ENCODE results near the gene OCEL1. TPM values are rescaled to one million over a fixed set of nuclear protein-coding genes. Genes with fewer than 3 reads are reported as not detected.

OCEL1 gene
- total and polyA plus RNA-seq, 8 donors, result 4.7 to 43.2 (median 10.9) TPM

DNA sequence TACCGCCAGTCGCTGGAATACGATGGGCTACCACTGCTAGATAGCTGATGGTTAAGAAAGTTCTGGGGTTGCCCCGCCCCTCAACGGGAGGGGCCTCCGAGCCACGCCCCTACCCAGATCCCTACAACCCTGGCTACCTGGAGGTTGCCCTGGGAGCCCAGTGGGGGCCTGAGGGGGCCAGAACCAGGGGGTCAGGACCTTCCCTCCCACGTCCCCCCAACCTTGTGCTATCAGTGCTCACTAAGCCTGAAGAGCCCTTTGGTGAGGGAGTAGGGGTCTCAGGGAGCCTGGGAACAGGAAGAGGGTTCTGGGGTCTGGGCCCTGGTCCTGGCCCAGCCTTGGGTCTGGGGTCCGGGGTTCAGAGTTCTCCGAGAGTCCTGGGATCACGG, 8.9 kb downstream of the OCEL1 start:
- Histone ChIP-seq H3K4me3 (peak overlapping the region; percentile 44 to 73 (median 53)), H3K27me3 (no peaks in the 10 kb centered on the region), H3K9me3 (no peaks in the 10 kb centered on the region), H3K4me1 (peaks cover 32 to 60% (median 54%) of the 10 kb centered on the region in 4 donors), H3K36me3 (peaks cover 17 to 56% (median 55%) of the 10 kb centered on the region in 4 donors), H3K27ac (peak overlapping the region; percentile 75 to 86 (median 85))
- DNase-seq, result peak; percentile 68 to 79
- TF ChIP-seq, protein P1, sequence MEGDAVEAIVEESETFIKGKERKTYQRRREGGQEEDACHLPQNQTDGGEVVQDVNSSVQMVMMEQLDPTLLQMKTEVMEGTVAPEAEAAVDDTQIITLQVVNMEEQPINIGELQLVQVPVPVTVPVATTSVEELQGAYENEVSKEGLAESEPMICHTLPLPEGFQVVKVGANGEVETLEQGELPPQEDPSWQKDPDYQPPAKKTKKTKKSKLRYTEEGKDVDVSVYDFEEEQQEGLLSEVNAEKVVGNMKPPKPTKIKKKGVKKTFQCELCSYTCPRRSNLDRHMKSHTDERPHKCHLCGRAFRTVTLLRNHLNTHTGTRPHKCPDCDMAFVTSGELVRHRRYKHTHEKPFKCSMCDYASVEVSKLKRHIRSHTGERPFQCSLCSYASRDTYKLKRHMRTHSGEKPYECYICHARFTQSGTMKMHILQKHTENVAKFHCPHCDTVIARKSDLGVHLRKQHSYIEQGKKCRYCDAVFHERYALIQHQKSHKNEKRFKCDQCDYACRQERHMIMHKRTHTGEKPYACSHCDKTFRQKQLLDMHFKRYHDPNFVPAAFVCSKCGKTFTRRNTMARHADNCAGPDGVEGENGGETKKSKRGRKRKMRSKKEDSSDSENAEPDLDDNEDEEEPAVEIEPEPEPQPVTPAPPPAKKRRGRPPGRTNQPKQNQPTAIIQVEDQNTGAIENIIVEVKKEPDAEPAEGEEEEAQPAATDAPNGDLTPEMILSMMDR (IDR thresholded peaks at IDR 0.05), result no peak
- TF ChIP-seq EP300 (IDR thresholded peaks at IDR 0.05) (no peak), POLR2A (IDR thresholded peaks at IDR 0.05) (no peak), POLR2AphosphoS5 (IDR thresholded peaks at IDR 0.05) (no peak)
- 15 to 30% (median 23%) methylated on average over 11 of the region's 11 CpGs for WGBS, 5 donors
- intact Hi-C loops (cut with DNase I; ENCODE audit: low total_unique reads), result no loop called here

DNA sequence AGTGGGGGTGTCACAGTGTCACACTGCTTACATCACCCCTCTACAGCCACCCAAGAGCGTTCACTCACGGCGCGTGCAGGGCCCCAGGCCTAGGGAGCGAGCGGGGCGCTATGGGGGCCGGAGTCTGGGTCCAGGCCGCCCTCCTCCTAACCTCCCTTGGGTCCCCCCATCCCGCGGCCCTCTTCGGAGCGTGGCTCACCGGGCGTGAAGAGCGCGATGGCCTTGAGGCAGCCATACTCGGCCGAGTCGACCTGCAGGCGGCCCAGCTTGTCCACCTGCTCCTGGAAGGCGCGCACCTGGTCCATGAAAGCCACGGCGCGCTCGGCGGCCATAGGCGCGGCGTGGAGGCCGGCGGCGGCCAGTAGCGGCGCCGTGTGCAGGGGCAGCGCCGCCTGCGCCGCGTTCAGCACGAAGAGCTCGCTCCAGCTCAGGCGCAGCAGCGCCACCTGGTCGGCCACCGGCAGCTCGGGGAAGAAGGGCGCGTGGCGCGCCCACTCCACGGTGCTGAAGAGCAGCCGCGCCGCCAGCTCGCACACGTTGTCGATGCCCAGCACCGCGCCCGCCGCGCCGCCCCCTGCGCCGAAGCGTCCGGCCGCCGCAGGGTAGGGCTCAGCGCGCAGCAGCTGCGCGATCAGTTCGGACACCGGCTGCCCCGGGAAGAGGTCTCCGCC, 9.4 kb downstream of the OCEL1 start:
- intact Hi-C loops (cut with DNase I; ENCODE audit: low total_unique reads), result no loop called here
- Histone ChIP-seq H3K27me3 (no peaks in the 10 kb centered on the region), H3K36me3 (peaks cover 17 to 56% (median 54%) of the 10 kb centered on the region in 4 donors), H3K27ac (peak overlapping the region; percentile 75 to 86 (median 85)), H3K4me3 (peak overlapping the region; percentile 44 to 73 (median 53)), H3K9me3 (no peaks in the 10 kb centered on the region), H3K4me1 (peaks cover 38 to 65% (median 59%) of the 10 kb centered on the region in 4 donors)
- peak; percentile 77 to 92 for DNase-seq
- no peak for TF ChIP-seq POLR2A (IDR thresholded peaks at IDR 0.05)
- TF ChIP-seq EP300 (IDR thresholded peaks at IDR 0.05), result no peak
- peak in 2 of 3 donors; percentile 8 to 17 for TF ChIP-seq POLR2AphosphoS5 (IDR thresholded peaks at IDR 0.05)
- TF ChIP-seq, protein P1 (IDR thresholded peaks at IDR 0.05), result peak in 3 of 7 experiments; percentile 31 to 63 (median 36)
- 3 to 10% (median 5%) methylated on average over 4 to 80 of the region's 80 CpGs for WGBS, 5 donors

DNA sequence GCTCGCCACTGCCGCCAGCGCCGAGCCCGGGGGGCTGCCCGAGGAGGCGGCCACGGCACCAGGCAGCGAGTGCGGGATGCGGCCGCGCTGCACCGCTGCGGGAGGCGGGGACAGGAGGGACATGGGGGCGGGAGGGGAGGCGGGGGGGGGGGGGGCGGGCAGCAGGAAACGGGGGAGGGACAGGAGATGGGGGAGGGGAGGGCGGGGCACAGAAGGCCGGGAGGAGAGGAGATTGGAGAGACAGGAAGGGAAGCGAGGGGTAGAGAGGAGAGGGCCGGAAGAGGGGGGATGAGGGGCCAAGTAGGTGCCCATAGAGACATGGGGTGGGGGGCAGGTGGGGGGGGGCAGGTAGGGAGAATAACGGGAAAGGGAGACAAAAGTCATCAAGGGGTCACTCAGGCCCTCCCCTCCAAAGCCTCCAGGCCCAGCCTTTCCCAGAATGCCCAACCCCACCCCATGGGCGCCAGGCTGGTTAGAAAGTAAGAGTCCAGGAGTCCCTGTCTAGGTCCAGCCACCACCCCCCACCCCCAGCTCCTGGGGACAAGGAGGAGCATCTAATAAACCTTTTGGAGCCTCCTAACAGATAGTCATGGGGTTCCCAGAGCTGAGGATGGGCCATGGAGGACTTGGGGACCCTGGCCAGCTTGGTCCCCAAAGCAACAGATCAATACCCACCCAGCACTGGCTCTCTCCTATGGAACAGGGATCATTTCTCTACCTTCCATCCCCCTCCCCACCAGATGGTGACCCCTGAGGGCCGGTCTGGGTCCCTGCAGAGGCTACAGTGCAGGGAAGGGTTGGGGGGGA, 10.1 kb downstream of the OCEL1 start:
- Histone ChIP-seq H3K9me3 (no peaks in the 10 kb centered on the region), H3K27ac (peak overlapping the region; percentile 75 to 86 (median 85)), H3K36me3 (peaks cover 17 to 54% (median 50%) of the 10 kb centered on the region in 4 donors), H3K27me3 (no peaks in the 10 kb centered on the region), H3K4me3 (peak overlapping the region; percentile 44 to 73 (median 53)), H3K4me1 (peaks cover 45 to 73% (median 67%) of the 10 kb centered on the region in 4 donors)
- intact Hi-C loops (cut with DNase I; ENCODE audit: low total_unique reads), result no loop called here
- TF ChIP-seq, protein P1 (IDR thresholded peaks at IDR 0.05), result no peak
- no peak for TF ChIP-seq EP300 (IDR thresholded peaks at IDR 0.05)
- no peak for TF ChIP-seq POLR2AphosphoS5 (IDR thresholded peaks at IDR 0.05)
- no peak for TF ChIP-seq POLR2A (IDR thresholded peaks at IDR 0.05)
- peak in 1 of 2 donors; percentile 74 for DNase-seq
- 5 to 24% (median 10%) methylated on average over 6 to 25 of the region's 27 CpGs for WGBS, 5 donors

DNA sequence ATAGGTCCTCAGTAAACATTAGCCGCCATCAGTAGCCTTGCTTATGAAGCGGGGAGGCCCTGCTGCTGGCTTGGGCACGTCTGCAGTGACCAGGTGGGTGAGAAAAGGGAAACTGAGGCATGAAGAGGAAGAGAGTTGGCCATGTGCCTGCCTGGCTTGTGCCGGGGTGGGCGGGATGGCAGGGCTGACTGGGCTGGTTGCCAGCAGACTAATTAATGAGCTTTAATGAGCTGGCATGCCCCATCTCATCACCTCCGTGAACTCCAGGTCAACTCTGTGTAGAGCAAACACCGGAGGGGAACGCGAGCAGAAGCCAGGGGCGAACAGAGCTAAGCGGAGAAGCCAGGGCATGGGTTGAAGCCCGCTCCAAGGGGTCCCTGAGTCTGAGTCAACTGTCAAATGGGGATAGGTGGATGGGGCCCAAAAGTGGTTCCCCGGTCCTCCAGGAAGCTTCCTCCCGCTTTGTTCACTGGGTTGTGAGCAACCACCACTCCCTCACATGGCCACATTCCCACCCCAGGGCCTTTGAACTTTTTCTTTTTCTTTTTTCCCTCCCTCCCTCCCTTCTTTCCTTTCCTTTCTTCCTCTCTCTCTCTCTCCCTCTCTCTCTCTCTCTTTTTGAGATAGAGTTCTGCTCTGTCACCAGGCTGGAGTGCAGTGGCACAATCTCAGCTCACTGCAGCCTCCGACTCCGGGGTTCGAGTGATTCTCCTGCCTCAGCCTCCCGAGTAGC, 11.0 kb downstream of the OCEL1 start:
- Histone ChIP-seq H3K4me3 (peak overlapping the region in 2 of 4 donors; percentile 44 to 73), H3K27me3 (no peaks in the 10 kb centered on the region), H3K9me3 (no peaks in the 10 kb centered on the region), H3K36me3 (peaks cover 13 to 46% (median 42%) of the 10 kb centered on the region in 4 donors), H3K27ac (peak overlapping the region; percentile 55 to 86 (median 83)), H3K4me1 (peaks cover 51 to 81% (median 74%) of the 10 kb centered on the region in 4 donors)
- no peak for TF ChIP-seq EP300 (IDR thresholded peaks at IDR 0.05)
- TF ChIP-seq, protein P1 (IDR thresholded peaks at IDR 0.05), result no peak
- TF ChIP-seq POLR2A (IDR thresholded peaks at IDR 0.05), result no peak
- no peak for TF ChIP-seq POLR2AphosphoS5 (IDR thresholded peaks at IDR 0.05)
- intact Hi-C loops (cut with DNase I; ENCODE audit: low total_unique reads), result no loop called here
- 66 to 79% (median 69%) methylated on average over 16 to 18 of the region's 18 CpGs for WGBS, 5 donors
- DNase-seq, result peak in 1 of 2 donors; percentile 50

All from stomach (tissue), 9 donors.